Stimulated activated CD8-positive, alpha-beta memory T cell treated with anti-CD3 and anti-CD28 coated beads, Interleukin-2, amount 100 ng/mL, for 48 hours (primary cell): ENCODE measurements around the gene FRYL.

Source experiments
- DNase-seq, 2 donors: peaks; one replicate each; pipeline ENCODE4 v3.0.0-alpha.2; 2020; ENCODE audit warnings: low read depth in 2 of 2

Gene FRYL

DNA sequence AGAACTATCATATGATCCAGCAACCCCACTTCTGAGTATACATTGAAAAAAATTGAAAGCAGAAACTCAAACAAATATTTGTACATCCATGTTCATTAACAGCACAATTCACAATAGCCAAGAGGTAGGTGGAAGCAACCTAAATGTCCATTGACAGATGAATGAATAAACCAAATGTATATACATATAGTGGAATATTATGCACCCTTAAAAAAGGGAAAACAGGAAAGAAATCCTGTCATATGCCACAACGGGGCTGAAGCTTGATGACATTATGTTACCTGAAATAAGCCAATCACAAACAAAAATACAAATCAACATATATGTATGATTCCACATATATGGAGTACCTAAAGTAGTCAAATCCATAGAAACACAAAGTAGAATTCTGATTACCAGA, 222.1 kb downstream of the FRYL start:
- no peak for DNase-seq

DNA sequence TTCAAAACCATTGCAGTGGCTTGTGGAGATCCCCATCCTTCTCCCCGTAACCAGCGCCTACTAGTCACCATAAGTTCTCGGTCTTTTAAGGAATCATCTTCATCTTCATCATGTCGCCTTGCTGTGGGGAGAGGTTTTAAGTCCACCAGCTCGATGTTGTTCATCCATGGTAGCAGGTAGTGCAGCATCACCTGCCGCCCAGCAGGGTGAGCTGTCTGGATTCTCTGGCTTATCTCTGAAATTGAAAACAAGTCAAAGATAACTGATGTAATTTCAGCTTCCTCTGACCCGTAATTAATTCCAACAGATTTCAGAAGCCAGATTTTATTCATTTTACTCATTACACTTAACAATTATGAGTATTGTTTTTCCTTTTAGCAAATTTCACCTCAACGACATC, 222.6 kb downstream of the FRYL start:
- DNase-seq = no peak

DNA sequence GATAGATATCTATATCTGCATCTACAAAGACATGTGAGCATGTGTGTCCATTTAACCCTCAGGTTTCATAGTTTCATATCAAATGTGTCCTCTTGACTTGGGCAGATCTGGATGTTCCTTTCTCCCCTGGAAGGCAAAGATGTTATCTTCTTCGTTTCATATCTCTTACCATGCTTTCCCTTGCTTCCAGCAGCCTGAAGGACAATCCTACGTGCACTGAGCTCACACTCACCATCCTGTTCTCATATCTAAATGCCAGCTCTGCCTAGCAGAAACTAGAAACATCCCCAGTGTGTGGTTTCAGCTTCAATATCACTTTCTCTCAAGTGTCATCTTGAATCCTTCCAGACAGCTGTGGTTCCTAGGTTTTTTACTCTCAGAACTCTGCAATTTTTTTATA, 223.8 kb downstream of the FRYL start:
- DNase-seq = no peak

DNA sequence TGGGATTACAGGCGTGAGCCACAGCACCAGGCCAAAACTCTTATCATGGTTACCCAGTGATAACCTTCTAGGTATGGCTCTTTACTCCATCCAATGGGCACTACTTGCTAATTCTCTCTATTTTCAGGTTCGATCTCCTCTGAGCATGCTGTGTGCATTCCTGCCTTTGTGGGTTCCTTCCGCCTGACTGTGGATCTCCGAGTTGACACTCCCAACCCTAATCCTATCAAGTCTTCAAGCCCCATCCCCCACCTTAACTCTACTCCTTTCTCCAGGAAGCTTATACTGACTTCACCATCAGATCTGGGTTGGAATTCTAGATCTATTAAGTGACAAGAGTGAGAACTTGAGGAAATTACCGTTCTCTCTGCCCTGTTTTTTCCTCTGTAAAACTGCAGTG, 225.5 kb downstream of the FRYL start:
- DNase-seq = no peak

DNA sequence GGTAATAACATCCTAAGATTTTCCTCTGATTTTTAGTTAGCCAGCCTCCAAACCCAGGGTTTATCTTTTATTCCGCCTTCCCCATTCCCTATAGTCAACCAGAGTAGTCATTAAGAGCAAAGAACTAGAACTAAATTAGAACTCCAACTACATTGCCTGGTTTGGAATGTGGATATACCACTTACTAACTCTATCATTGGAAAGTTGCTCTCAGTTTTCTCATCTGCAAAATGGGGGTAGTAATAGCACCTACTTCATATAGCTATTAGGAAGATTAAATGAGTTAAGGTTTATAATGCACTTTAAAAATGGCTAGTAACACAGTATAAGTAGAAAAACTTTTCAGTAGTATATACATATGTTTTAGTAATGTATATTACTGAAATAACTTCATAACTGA, 226.4 kb downstream of the FRYL start:
- no peak for DNase-seq

DNA sequence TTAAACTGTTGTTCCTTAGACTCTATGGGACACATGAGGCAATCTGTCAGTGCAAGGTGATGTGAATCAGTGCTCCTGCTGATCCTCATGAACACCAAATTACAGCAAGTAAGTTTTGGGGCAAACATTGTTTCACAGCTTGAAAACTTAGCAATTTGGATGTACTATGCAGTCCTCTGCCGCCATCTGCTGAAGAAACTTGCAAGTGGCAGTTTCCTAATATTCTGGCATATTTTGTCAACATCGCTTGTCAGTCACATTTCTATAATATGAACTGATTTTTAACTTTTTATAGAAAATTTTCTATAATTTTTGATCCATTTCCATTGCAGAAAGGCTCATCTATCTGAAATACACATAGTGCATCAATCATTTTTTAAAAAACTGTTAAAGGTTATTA, 233.7 kb downstream of the FRYL start:
- DNase-seq = no peak

DNA sequence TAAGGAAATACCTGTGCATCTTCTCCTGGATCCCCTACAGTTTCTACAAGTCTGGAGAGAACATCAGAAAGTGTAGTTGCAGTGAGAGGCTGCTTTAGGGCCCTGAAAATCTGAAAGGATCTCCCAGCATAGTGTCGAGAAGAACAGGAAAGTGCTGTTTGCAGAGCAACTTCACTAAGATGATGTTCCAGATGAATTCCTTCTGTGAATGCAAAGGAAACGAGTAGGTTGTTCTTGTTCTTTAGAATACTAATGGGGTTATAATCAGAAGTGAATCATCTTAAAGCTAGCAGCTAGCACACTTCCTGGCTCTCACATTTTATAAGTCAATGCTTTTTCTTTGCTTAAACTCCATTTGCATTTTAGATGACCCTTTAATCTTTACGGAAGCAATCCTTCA, 236.3 kb downstream of the FRYL start:
- DNase-seq = no peak

DNA sequence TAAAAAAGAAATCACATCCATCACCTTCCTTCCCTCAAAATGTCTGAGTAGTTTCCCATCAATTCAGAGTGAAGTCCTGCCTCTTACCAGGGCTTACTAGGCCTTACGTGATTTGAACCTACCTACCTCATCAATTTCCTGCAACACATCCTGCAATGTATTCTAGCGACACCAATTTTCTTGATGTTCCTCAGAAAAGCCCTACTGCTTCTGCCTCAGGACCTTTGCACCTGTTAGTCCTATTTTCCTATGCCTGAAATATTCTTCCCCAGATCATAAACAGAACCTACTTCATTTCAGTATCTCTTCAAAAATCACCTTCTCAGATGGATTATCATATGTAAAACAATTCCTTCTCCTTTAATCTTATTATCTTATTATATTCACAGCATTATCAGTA, 237.2 kb downstream of the FRYL start:
- no peak for DNase-seq

DNA sequence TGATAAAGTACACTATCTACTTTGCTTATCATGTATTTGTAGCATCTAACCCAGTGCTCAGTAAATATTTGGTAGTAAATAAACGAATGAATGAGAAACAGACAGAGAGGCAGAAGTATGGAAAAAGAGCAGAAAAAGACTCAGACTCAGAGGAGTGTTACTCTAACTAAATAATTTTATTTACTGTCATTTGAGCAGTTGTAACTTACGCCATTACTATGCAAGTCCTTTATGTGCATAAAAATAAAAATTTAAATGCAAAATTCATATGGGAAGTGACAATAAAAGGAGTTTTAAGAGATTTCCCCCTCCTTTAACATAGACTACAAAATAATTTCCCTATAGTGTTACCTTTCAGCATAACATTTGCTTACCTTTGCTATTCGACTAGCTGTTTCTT, 240.5 kb downstream of the FRYL start:
- DNase-seq = no peak

DNA sequence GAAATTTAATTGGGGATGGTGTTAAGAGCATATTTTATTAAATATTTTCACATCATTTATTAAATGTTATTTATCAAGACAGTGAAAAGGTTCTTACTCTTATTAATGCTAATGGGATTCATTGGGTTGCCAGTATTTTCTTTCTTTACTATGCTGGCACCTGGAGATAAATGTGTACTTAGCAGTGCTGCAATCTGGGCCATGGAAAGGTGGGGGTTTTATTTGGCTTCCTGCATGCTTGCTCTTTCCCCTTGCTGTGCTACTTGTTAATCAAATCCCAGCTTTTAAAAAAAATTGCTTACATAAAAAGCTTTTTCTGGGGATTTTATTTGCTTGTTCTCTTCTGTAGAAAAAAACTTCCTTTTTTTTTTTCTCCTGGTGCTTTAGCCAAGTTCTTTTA, 241.7 kb downstream of the FRYL start:
- no peak for DNase-seq

DNA sequence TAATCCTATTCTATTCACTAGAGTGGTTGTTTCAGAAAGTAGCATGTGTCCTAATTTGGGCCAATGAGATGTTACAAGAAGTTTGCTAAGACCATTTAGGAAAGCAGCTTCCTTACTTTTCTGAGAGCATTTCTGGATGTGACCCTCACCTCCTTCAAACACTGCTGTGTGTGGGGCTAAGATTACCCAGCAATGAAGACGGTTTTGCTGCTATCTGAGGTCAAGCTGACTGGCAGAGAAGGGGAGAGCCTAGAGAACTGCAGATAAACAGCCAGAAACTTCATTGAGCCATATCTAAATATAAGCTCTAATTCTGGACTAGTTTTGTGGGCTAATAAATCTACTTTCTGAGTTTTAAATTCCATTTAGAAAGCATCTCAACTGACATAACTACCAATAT, 253.7 kb downstream of the FRYL start:
- DNase-seq = no peak

DNA sequence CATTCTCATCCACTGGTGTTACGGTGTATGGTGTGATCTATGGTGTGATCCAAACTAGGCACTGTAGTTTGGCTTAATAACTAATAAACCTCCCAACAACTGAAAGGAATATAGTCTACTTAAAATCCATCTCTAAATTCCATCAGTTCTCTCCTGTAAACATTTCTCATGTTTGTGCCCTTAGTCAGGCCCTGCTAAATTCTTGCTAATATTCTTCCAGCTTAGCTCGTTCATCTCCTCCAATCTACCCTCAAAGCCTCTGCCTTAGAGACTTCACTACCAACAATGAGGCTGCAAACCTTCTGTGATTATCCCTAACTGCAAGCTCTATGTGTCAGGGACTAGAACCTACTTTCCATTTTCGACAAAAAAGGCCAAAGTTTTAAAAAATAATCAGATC, 261.9 kb downstream of the FRYL start:
- no peak for DNase-seq

DNA sequence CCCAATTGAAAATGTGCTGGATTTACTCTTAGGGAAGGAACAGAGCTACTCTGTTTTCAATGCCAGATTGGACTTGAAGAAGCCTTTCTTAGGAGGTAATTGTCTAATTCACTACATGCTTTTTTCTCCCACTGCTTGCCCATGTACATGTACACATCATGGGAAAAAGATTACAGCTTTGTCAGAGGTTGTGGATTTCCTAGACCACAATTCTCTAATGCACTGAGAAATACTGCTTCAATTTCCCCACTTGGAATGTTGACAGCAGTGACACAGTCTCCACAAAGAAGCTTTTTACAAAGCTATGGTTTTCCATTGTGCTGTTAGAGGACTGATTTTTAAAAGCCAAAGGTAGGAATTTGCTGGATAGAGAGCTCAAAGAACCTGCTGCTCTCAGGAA, 270.5 kb downstream of the FRYL start:
- no peak for DNase-seq

DNA sequence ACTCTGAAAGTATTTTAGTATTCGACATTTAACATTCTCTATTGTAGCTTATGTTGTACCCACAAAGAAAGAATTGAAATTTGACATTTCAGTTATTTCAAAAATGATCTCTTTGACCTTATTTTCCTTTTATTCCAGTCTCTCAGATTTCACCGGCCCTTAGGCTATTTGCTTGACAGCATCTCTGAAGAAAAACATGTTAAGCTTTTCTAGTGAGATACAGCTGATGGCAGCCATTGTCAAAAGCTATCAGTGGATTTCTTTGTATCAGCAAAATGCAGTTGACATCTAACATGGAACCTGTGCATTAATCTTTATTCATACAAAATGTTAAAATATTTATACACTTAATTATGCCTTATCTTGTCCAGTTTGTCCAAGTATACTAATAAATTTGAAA, 273.4 kb downstream of the FRYL start:
- DNase-seq = no peak

DNA sequence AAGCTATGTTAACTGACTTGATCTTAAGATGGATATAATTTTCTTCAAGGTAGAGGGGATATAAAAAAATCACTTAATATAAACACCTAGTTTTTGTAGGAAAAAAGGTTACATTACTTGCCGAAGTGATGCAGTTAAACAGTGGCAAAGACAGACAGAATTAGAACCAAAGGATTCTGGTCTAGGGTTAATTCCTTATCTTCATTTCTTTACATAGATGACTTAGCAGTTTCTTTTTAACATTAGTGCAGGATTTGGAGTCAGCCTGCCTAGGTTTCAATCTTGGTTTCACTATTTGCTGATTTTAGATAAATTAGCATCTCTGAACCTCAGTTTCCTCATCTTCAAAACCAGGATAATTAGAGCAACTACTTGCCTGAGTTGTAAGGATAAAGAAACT, 275.7 kb downstream of the FRYL start:
- no peak for DNase-seq

DNA sequence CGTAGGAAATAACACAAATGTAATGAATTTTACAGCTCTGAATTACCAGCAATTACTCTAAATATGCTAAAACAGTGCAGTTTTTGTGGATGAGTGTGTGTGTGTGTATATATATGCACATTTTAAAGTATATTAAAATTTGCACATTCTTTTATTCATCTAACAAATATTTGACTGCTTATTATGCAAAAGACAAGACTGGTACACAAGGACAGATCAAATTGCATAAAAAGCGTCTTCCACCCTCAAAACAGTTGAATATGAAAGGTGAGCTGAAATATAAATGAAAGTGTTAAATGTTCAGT, 276.1 kb downstream of the FRYL start:
- no peak for DNase-seq

DNA sequence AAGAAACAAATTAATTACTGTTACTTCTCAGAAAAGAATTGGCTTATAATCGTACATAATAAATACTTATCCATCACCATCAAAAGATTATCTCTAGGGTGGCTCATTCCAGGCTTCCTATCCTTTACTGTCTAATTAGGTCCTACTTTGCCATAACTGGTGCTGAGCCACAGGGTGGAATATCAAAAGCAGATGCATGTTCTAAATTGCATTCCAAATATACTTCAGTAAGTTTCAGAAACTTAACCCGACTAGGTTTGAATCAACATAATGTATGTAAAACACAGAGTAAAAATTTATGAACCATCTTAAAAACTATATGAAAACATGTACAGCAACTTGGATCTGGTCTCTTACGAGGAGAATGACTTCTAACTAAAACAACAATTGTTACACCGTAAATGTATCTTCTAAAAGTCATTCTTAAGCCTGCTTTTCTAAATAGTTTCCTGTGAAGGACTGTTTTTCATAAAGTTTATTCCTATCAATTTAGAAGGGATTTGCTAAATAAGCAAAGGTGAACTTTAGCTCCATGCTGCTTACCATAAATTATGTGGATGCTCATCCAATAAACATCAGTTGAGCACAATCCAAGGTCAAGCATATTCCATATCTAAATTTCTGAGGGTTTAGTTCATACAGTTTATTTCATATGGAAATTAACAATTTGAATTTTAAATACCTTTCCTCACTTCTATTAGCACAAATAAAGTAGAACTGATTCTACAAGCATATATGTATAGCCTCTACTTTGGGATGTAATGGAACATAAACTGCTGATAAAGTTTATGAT, 276.6 kb downstream of the FRYL start:
- DNase-seq = no peak

DNA sequence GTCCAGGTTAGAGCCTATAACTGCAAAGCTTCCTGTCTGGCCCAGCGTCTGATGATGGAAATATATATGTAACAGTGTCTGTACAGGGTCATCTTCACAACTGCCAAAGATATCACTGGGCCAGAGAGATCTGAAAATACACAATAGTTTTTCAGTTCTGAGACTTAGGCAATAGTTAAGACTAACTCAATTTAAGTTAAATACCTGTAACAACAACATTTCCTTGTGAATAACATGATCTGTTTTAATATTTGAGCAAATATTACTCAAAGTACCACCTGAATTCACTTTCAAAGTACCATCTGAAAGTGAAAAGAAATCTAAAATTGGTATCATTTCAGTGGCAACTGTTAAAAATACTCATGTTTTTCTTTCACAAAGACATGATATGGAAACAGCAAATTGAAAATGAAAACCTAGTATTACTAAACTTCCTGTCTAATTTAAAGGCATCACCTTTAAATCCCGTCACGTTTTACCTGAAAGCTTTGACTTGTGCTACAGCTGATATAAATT, 280.5 kb downstream of the FRYL start:
- no peak for DNase-seq

DNA sequence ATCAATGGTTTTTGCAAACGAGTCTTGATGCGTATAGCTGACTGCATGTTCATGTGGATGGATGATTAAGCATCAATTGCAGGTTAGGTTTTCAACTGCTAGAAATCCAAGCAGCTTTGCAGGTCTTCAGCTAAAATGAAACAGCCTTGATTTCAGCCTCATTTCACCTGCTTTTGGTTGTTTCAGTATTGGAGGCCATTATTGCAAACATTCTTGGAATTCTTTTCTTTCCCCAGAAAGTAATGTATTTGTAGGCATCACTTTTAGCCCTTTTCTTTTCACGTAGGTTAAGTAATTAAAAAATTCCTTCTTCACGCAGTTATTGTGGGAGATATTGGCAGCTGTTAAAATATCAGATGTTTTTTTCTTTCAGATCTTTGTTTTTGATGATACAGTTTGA, 281.2 kb downstream of the FRYL start:
- no peak for DNase-seq

DNA sequence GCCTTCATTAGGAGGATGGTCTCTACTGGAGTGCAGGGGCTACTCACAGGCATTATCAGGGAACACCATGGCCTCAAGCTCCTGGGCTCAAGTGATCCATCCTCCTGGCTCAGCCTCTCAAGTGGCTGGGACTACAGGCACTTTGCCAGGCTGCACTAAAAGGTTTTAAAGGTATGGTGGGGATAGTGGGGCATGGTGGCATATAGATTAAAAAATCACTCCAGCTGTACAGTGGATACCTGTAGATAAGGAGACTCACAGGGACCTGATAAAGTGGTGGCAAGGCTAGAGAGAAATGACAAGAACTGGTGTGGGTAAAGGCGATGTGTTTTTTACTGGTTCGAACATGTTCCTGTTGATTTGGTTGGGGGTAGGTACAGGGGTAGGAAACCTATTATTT, 284.1 kb downstream of the FRYL start:
- DNase-seq = no peak

DNA sequence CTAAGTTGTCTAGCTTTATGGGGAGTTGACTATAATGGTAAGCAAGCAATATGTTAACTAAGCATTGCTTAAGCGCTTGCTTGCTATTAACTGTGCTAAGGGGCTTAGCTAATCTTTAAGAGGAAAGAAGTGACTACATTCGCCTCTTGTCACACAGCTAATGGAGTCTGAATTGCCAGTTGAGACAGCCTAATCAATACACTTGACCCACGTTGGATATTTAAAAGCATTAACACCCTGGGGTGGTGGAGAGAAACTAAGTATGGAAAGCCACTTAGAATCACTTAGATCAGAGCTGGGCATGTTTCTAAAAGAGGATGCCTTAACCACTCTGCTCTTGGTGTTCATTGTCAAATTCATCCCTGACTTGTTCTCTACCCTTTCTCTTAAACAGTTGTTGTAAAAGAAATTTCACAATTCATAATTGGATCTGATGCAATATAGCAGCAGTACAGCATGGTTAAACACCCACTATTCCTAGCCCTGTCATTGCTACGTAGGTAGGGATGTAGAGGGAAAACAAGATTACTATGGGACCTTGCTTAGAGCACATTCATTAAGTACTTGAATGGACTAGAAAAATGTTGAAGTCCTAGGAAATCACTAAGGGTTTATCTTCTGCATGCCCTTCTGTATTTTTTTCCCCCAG, 286.5 kb downstream of the FRYL start:
- DNase-seq = no peak

DNA sequence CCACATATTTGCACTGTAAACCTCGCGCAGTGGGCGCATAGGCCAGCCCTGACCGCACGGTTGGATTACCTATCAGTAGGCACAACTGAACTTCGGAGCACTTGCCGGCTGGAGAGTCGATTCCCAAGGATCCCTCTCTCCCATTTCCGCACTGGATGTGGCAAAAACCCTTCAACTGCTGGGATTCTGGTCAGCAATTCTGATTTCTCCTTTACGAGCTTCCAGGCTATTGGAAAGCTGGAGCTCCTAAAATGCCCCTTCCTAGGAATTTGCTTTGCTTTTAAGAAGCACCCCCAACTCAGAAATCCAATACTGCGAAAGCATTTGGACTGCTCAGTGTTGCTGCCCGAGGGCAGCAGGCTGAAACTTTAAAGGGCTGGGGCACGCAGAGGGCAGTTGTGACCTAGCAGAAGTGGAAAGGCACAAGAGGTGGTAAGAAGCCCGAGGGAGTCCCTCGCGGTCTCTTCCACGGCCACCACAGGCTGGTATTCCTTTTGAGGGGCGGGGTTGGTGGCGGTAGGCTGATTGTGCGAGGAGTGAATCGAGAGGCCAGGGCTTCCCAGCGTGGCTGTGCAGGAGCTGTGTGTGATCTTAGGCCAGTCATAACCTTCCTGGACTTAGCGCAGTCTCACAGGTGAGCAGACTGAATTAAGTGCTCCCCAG, 288.4 kb downstream of the FRYL start:
- DNase-seq = no peak
